ENCODE measurements around the gene GALNT10.

DNA sequence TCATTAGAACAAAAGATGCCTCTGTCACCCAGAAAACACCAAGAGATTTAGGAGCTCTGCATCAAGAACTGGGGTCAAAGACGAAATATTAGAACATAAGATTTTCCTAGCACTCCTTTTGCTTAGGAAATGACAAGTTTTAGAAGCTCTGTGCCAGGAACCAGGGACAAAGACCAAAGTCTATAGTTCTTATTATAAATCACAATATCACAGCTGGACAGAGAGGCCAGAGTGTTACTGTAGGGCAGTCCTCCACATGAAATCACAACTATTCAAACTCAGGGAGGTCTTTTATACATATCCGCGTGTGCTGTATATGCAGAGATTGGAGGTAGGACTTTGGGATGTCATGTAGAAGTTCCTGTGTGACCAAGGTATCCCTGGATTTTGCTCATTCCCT lies 138.5 kb downstream of the GALNT10 start:
- TF ChIP-seq POLR2A (IDR thresholded peaks at IDR 0.05): no peak
- TF ChIP-seq, protein P1, sequence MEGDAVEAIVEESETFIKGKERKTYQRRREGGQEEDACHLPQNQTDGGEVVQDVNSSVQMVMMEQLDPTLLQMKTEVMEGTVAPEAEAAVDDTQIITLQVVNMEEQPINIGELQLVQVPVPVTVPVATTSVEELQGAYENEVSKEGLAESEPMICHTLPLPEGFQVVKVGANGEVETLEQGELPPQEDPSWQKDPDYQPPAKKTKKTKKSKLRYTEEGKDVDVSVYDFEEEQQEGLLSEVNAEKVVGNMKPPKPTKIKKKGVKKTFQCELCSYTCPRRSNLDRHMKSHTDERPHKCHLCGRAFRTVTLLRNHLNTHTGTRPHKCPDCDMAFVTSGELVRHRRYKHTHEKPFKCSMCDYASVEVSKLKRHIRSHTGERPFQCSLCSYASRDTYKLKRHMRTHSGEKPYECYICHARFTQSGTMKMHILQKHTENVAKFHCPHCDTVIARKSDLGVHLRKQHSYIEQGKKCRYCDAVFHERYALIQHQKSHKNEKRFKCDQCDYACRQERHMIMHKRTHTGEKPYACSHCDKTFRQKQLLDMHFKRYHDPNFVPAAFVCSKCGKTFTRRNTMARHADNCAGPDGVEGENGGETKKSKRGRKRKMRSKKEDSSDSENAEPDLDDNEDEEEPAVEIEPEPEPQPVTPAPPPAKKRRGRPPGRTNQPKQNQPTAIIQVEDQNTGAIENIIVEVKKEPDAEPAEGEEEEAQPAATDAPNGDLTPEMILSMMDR (IDR thresholded peaks at IDR 0.05): no peak

All from lower leg skin (tissue), 3 donors.